ENCODE results near the gene INCA1. TPM values are rescaled to one million over a fixed set of nuclear protein-coding genes. Genes with fewer than 3 reads are reported as not detected.

Gene INCA1
- polyA plus RNA-seq, 3 donors: 0.38 to 0.52 (median 0.44) TPM

DNA sequence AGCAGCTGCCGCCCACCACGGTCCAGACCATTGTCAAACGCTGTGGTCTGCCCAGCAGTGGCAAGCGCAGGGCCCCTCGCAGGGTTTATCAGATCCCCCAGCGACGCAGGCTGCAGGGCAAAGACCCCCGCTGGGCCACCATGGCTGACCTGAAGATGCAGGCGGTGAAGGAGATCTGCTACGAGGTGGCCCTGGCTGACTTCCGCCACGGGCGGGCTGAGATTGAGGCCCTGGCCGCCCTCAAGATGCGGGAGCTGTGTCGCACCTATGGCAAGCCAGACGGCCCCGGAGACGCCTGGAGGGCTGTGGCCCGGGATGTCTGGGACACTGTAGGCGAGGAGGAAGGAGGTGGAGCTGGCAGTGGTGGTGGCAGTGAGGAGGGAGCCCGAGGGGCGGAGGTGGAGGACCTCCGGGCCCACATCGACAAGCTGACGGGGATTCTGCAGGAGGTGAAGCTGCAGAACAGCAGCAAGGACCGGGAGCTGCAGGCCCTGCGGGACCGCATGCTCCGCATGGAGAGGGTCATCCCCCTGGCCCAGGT lies 24.9 kb upstream of the INCA1 start:
- Histone ChIP-seq H4K20me1 (ENCODE audit: insufficient read depth, low read length) (no peaks in the 10 kb centered on the region), H3K4me1 (ENCODE audit: control insufficient read depth in 1 of 2, insufficient read depth in 2 of 2, low read length in 2 of 2) (peaks cover 15 to 17% of the 10 kb centered on the region in 2 donors), H3K27me3 (ENCODE audit: control insufficient read depth in 2 of 2, insufficient read depth in 2 of 2, low read length in 2 of 2) (no peaks in the 10 kb centered on the region), H2AFZ (ENCODE audit: insufficient read depth, low read depth, low read length, poor library complexity, severe bottlenecking) (no peak overlapping the region), H3K36me3 (replicated peaks in 1 of 2; ENCODE audit: control insufficient read depth in 1 of 2, insufficient read depth in 2 of 2, low read length in 2 of 2) (peaks cover 33 to 61% of the 10 kb centered on the region in 2 donors), H3K79me2 (ENCODE audit: insufficient read depth, low read length) (no peaks in the 10 kb centered on the region), H3K4me3 (replicated peaks in 1 of 3; ENCODE audit: low read depth in 2 of 3, low read length in 3 of 3) (no peak overlapping the region), H3K27ac (ENCODE audit: low read depth in 1 of 2, low read length in 2 of 2) (no peak overlapping the region), H3K9me3 (replicated peaks in 1 of 2; ENCODE audit: control insufficient read depth in 1 of 2, insufficient read depth in 1 of 2, low read length in 2 of 2) (no peaks in the 10 kb centered on the region), H3K9ac (ENCODE audit: insufficient read depth, low read length, poor library complexity, severe bottlenecking) (no peak overlapping the region), H3K4me2 (replicated peaks; ENCODE audit: extremely low read depth, low read length, poor library complexity, severe bottlenecking) (no peak overlapping the region)
- Mint-ChIP-seq H3K9me3 (peaks cover 0 to 3% (median 0%) of the 10 kb centered on the region in 7 donors), H3K27me3 (ENCODE audit: low read depth in 3 of 3) (peaks cover 0 to 3% (median 1%) of the 10 kb centered on the region in 3 donors), H3K27ac (no peak overlapping the region), H3K36me3 (peaks cover 60 to 67% of the 10 kb centered on the region in 2 donors), H3K4me3 (no peak overlapping the region), H3K4me1 (peaks cover 20% of the 10 kb centered on the region)
- TF ChIP-seq CTCF (IDR thresholded peaks at IDR 0.05): no peak
- intact Hi-C loops (cut with micrococcal nuclease): no loop called here
- DNase-seq: no peak
- 97% methylated on average over 25 of the region's 30 CpGs for WGBS (ENCODE audit: insufficient coverage)

DNA sequence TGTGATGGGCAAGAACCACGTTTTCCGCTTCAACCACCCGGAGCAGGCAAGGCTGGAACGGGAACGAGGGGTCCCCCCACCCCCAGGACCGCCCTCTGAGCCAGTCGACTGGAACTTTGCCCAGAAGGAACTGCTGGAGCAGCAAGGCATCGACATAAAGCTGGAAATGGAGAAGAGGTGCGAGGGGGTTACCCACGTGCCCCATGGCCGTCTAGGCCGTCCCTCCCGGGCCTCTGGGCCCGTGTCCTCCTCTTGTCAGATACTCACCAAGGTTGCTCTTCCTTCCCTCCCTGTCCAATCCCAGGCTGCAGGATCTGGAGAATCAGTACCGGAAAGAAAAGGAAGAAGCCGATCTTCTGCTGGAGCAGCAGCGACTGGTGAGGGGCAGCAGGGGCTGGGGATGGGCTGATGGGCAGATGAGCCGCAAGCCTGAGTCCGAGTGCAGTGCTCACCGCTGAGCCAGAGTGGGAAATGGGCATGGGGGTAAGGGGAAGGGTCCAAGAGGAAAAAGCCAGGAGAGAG lies 23.2 kb upstream of the INCA1 start:
- peaks cover 0 to 3% (median 1%) of the 10 kb centered on the region in 3 donors for H3K27me3 Mint-ChIP-seq (ENCODE audit: low read depth in 3 of 3)

More for the DNA sequence above, 23.2 kb upstream of the INCA1 start:
- H3K36me3 ChIP-seq (replicated peaks in 1 of 2; ENCODE audit: control insufficient read depth in 1 of 2, insufficient read depth in 2 of 2, low read length in 2 of 2): peaks cover 33 to 61% of the 10 kb centered on the region in 2 donors
- Mint-ChIP-seq H3K4me3 (no peak overlapping the region), H3K4me1 (peaks cover 30% of the 10 kb centered on the region), H3K27ac (peak overlapping the region in 2 of 7 donors; percentile 18 to 81), H3K36me3 (peaks cover 66 to 78% of the 10 kb centered on the region in 2 donors), H3K9me3 (peaks cover 0 to 3% (median 0%) of the 10 kb centered on the region in 7 donors)
- H3K27me3 ChIP-seq (ENCODE audit: control insufficient read depth in 2 of 2, insufficient read depth in 2 of 2, low read length in 2 of 2): no peaks in the 10 kb centered on the region
- intact Hi-C loops (cut with micrococcal nuclease): no loop called here
- no peak for TF ChIP-seq CTCF (IDR thresholded peaks at IDR 0.05)
- H3K79me2 ChIP-seq (ENCODE audit: insufficient read depth, low read length): no peaks in the 10 kb centered on the region
- no peaks in the 10 kb centered on the region for H4K20me1 ChIP-seq (ENCODE audit: insufficient read depth, low read length)
- no peaks in the 10 kb centered on the region for H3K9me3 ChIP-seq (replicated peaks in 1 of 2; ENCODE audit: control insufficient read depth in 1 of 2, insufficient read depth in 1 of 2, low read length in 2 of 2)
- H3K9ac ChIP-seq (ENCODE audit: insufficient read depth, low read length, poor library complexity, severe bottlenecking): no peak overlapping the region
- H2AFZ ChIP-seq (ENCODE audit: insufficient read depth, low read depth, low read length, poor library complexity, severe bottlenecking): no peak overlapping the region
- WGBS (ENCODE audit: insufficient coverage): 96% methylated on average over 9 of the region's 20 CpGs
- peaks cover 24 to 28% of the 10 kb centered on the region in 2 donors for H3K4me1 ChIP-seq (ENCODE audit: control insufficient read depth in 1 of 2, insufficient read depth in 2 of 2, low read length in 2 of 2)
- no peak for DNase-seq
- no peak overlapping the region for H3K4me3 ChIP-seq (replicated peaks in 1 of 3; ENCODE audit: low read depth in 2 of 3, low read length in 3 of 3)
- H3K27ac ChIP-seq (ENCODE audit: low read depth in 1 of 2, low read length in 2 of 2): peak overlapping the region; percentile 2 to 57
- no peak overlapping the region for H3K4me2 ChIP-seq (replicated peaks; ENCODE audit: extremely low read depth, low read length, poor library complexity, severe bottlenecking)

All from CD14-positive monocyte (primary cell).